GM19452 (cell line): Measurements from ENCODE around the gene PPID.
"Not testable (repeated sequence)": the region's sequence is repeated elsewhere in the genome, so short reads cannot be mapped to it uniquely, and the experiment has no call there.

Experiments
- ATAC-seq: cut with Tn5 transposase; IDR thresholded peaks from one replicate; pipeline ENCODE4 v1.9.1; 2021; ENCODE audit not compliant: unreplicated experiment

PPID gene

DNA sequence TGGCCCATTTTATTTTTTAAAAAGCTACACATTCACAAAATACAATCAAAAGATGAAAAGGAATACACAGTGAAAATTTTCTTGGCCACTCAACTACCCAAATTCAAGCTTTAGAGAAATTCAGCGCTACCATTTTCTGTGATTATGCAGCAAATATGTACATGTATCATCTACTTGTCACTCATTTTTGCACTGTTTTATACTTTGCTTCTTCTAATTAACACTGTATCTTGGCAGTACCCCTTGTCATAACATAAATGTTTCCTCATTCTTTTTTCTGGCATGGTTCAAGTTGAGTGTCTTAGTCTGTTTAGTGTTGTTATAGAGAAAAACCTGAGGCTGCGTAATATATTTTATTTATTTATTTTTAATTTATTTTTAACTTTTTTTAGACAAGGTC, 15.7 kb upstream of the PPID start:
- ATAC-seq: no peak

GRCh38 chr4:158729716-158730559, 6.7 kb upstream of the PPID start:
- peak; percentile 76 for ATAC-seq

DNA sequence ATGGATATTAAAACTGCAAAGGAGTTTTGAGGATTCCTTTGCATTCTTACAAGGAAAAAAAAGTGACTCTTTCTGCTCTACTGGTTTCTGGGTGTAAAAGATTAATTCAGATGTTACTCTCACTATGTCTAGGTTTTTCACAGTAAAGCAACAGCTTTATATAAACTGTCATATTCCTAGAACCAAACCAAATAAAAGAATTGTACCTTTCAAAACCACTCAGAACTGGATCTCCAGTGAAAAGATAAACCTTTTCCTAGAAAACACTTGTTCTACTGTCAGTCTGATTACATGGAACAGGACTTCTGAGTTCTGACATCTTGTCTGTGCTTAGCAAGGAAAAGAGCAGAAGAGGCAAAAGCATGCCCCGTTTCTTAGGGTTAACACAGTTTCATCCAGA, 5.0 kb upstream of the PPID start:
- no peak for ATAC-seq

DNA sequence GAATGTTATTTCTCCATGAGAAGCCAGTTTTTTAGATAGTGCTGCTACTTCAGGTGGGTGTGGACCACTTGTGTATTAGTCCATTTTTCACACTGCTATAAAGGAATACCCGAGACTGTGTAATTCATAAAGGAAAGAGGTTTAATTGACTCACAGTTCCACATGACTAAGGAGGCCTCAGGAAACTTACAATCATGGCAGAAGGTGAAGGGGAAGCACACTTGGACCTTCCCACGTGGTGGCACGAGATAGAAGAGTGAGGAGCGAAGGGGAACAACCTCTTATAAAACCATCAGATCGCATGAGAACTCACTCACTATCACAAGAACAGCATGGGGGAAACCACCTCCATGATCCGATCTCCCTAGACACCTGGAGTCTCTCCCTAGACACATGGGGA, 3.4 kb upstream of the PPID start:
- ATAC-seq: no peak

- no peak for ATAC-seq
Measured at GRCh38 chr4:158724637-158725036, 1.4 kb upstream of the PPID start.

DNA sequence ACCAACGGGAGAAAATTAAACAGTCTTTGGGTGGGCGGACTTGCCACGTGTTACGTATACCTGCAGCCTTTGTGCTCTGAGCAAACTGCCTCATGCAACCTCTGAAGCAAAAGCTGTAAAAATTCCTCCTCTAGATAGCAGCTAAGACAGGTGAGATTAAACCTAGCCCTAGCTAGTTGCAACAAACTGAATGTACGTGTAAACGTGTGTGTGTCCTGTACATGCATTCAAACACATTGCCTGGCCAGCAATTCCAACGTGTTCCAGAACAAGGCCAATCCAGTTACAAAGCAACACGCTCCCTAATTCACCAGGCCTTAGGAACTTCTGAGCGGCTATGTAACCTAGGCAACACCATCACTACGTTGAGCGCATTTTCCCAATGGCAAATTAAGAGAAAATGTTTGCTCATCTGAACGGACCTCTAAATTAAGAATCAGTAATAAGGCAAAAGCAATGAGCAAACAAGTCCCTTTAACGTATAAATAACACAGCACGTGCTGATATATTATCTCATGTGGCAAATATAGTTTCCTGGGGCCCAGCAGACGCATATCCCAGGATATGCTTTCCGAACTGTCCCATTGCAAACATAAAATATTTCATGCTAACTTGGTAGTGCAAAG, 792 bp downstream of the PPID start:
- ATAC-seq: peak; percentile 7

- no peak for ATAC-seq
Measured at GRCh38 chr4:158721680-158722079, 1.5 kb downstream of the PPID start.

GRCh38 chr4:158715802-158716201, 7.4 kb downstream of the PPID start:
- ATAC-seq: no peak

GRCh38 chr4:158714937-158715336, 8.3 kb downstream of the PPID start:
- ATAC-seq: no peak

GRCh38 chr4:158712622-158713021, 10.6 kb downstream of the PPID start:
- not testable (repeated sequence) for ATAC-seq

- ATAC-seq: no peak
Measured at GRCh38 chr4:158710814-158711213, 12.4 kb downstream of the PPID start.

- ATAC-seq: no peak
Measured at GRCh38 chr4:158704274-158704673, 18.9 kb downstream of the PPID start.

- no peak for ATAC-seq
Measured at GRCh38 chr4:158688813-158689212, 34.4 kb downstream of the PPID start.

DNA sequence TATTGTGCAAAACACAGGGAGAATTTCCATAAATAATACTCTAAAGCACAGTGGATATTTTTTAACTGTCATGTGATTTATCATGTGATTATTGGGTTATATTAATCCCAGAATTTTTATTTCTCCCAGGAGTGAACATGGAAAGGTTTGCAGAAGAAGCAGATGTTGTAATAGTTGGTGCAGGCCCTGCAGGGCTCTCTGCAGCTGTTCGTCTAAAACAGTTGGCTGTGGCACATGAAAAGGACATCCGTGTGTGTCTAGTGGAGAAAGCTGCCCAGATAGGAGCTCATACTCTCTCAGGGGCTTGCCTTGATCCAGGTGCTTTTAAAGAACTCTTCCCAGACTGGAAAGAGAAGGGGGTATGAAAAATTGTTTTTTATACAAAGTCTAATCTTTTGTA, 41.1 kb downstream of the PPID start:
- no peak for ATAC-seq

DNA sequence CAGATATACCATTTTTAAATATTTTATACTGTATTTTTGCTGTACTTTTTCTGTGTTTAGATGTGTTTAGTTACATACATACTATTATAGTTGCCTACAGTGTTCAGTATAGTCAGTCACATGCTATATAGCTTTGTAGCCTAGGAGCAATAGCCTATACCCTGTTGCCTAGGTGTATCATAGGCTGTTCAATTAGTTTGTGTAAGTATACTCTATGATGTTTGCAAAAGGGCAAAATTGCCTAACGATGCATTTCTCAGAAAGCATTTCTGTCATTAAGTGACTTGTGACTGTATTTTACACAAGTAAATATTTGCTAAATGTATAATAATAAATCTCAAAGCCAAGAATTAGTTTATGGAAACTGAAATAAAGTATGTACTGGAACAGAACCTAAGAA, 41.6 kb downstream of the PPID start:
- ATAC-seq: no peak

DNA sequence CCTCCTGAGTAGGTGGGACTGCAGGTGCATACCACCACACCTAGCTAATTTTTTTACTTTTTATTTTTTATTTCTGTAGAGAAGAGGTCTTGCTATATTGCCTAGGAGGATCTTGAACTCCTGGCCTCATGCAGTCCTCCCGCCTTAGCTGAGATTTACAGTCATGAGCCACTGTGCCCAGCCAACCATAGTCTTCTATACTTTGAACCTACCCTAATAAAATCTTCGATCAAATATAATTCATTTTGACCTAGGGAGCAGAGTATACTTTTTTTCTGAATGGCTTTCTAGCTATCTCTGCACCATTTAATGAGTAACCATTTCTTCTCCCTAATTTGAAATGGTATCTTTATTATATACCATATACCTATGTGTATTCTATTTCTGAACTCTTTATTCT, 44.4 kb downstream of the PPID start:
- no peak for ATAC-seq

- ATAC-seq: no peak
Measured at GRCh38 chr4:158676076-158676475, 47.1 kb downstream of the PPID start.

DNA sequence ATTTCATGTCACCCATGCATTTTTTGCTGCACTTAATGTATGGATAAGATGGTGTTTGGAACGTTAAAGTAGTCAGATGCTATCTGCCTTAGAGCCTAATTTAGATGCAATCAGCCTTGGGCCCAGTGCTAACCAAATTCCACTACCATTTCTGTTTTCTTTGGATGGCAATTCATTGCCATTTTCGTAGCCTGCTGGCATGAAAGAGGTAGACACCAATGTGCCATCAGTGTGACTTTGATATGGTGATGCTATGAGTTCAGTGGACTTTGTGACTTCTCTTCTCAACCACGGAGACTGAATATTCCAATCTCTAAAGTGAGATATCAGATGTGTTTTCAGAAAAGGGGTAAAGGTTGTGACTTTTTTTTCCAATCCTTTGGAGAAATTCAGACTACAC, 49.6 kb downstream of the PPID start:
- no peak for ATAC-seq

DNA sequence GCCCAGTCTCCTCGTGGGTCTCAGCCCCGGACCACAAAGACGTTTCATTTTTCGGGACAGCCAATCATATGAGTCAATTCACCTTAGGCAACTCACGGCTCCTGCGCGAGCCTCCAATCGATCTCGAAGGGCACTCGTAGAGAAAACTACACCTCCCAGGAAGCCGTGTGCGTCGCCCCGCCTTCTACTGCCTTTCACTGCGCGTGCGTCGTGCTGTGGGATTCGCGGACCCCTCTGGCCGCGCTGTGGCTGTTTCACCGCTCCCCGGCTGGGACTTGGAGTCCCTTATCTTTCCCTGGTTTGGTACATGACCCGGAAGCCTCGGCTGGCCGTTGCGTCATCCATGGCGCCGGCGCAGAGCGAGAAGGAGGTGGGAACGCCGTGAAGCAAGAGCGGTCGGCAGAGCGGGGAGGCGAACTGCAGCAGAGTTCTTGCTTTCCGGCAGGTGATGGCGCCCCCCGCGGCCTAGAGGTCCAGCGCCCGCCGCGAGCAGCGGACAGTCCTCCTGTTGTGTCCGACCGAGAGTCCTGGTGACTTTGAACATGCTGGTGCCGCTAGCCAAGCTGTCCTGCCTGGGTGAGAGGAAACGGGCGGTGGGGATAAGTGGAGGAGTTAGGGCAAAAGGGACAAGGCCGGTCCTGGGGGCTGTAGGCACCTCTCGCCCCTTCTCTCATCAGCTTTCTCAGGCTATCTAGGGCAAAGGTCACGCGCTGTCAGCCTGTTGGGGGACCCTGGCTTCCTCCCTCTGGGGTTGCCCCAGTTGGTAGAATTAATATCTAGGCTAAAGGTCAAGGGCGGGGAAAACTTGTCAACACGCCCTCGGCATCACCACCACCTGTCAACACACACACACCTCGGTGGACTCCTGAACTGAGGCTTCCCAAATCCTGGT, 51.0 kb downstream of the PPID start, which contains the start of gene ETFDH:
ETFDH (plus strand) TSS at position 382 of the 892 bp plus-strand sequence; CDS start at position 543, 161 bp downstream.
- ATAC-seq: peak; percentile 84

GRCh38 chr4:158671665-158671914, 51.6 kb downstream of the PPID start, which contains the start of gene C4orf46:
Gene C4orf46 (minus strand): TSS chr4:158671887. CDS start chr4:158671801, 86 bp downstream.
- no peak for ATAC-seq

GRCh38 chr4:158670975-158671664, 52.1 kb downstream of the PPID start:
- ATAC-seq: peak; percentile 28
